Activated naive CD4-positive, alpha-beta T cell treated with anti-CD3 and anti-CD28 coated beads, Interleukin-2, amount 50 U/mL, for 24 hours (primary cell): Measurements from ENCODE around the gene INCENP.

Source experiments
- H3K27ac Mint-ChIP-seq: one replicate; pipeline ENCODE4 v1.8.0; 2021; ENCODE audit warnings: mild to moderate bottlenecking, mixed read lengths
- H3K27me3 Mint-ChIP-seq: one replicate; pipeline ENCODE4 v1.8.0; 2021; ENCODE audit warnings: mixed read lengths
- H3K36me3 Mint-ChIP-seq: one replicate; pipeline ENCODE4 v1.8.0; 2021; ENCODE audit warnings: mixed read lengths
- H3K4me1 Mint-ChIP-seq: one replicate; pipeline ENCODE4 v1.8.0; 2021; ENCODE audit warnings: mixed read lengths
- H3K4me3 Mint-ChIP-seq: one replicate; pipeline ENCODE4 v1.8.0; 2021; ENCODE audit warnings: mild to moderate bottlenecking, mixed read lengths
- H3K9me3 Mint-ChIP-seq: one replicate; pipeline ENCODE4 v1.8.0; 2021; ENCODE audit warnings: mixed read lengths

Gene INCENP

GRCh38 chr11:62132191-62132590, 8.4 kb downstream of the INCENP start:
- H3K27me3 Mint-ChIP-seq, result no peaks in the 10 kb centered on the region
- H3K27ac Mint-ChIP-seq, result no peak overlapping the region
- H3K9me3 Mint-ChIP-seq, result no peaks in the 10 kb centered on the region

GRCh38 chr11:62132689-62133293, 9.0 kb downstream of the INCENP start:
- Mint-ChIP-seq H3K27me3 (no peaks in the 10 kb centered on the region), H3K9me3 (no peaks in the 10 kb centered on the region), H3K27ac (no peak overlapping the region), H3K36me3 (peaks cover 11% of the 10 kb centered on the region), H3K4me1 (peaks cover 15% of the 10 kb centered on the region), H3K4me3 (no peak overlapping the region)

More at GRCh38 chr11:62132191-62132590, 8.4 kb downstream of the INCENP start:
- Mint-ChIP-seq H3K4me1 (peaks cover 15% of the 10 kb centered on the region), H3K4me3 (no peak overlapping the region), H3K36me3 (peaks cover 11% of the 10 kb centered on the region)

- peaks cover 15% of the 10 kb centered on the region for H3K4me1 Mint-ChIP-seq
- no peak overlapping the region for H3K27ac Mint-ChIP-seq
- no peaks in the 10 kb centered on the region for H3K27me3 Mint-ChIP-seq
- H3K9me3 Mint-ChIP-seq, result no peaks in the 10 kb centered on the region
- peaks cover 11% of the 10 kb centered on the region for H3K36me3 Mint-ChIP-seq
- no peak overlapping the region for H3K4me3 Mint-ChIP-seq
Observed at GRCh38 chr11:62133328-62134065, 9.7 kb downstream of the INCENP start.

GRCh38 chr11:62137276-62137861, 13.6 kb downstream of the INCENP start:
- peaks cover 15% of the 10 kb centered on the region for H3K4me1 Mint-ChIP-seq
- H3K36me3 Mint-ChIP-seq, result peaks cover 4% of the 10 kb centered on the region
- H3K27me3 Mint-ChIP-seq, result no peaks in the 10 kb centered on the region
- no peak overlapping the region for H3K4me3 Mint-ChIP-seq
- no peak overlapping the region for H3K27ac Mint-ChIP-seq
- H3K9me3 Mint-ChIP-seq, result no peaks in the 10 kb centered on the region

DNA sequence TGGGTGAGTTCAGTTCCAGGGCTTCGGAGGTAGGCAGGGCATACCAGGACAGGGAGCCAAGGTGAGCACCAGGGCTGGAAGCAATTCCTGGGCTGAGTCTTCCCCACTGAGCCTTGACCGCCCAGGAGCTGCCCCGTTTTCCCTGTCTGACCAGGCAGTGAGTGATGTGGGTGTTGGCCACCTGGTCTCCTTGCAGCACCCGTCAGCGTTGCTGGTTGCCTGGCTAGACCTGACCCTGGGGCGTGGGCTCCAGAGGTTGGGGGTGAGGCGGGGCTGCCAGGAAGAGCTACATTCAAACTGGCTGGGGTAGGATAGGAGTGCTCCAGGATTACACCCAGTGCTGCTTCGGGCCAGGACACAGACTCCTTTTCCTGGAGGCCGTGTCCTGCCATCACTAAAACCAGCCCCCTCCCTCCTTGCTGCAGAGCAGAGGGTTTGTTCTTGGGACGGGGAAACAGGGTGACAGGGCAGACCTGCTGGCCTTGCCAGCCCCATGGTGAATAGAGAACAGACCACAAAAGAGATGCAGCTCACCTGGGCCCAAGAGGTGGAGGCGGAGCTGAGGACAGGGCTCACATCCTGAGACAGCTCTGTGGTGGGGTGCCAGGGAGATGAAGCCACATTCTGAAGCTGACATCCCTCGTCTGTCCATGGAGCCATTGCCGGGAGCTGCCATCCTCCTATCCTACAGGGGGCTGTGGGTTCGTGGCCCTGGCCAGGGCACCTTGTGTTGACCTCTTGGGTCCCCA, 14.2 kb downstream of the INCENP start:
- Mint-ChIP-seq H3K9me3 (no peaks in the 10 kb centered on the region), H3K27me3 (no peaks in the 10 kb centered on the region), H3K4me1 (peaks cover 9% of the 10 kb centered on the region), H3K36me3 (peaks cover 1% of the 10 kb centered on the region), H3K27ac (no peak overlapping the region), H3K4me3 (no peak overlapping the region)

- Mint-ChIP-seq H3K27me3 (no peaks in the 10 kb centered on the region), H3K4me3 (no peak overlapping the region), H3K9me3 (no peaks in the 10 kb centered on the region), H3K27ac (no peak overlapping the region), H3K36me3 (peaks cover 1% of the 10 kb centered on the region), H3K4me1 (peaks cover 8% of the 10 kb centered on the region)
Observed at GRCh38 chr11:62138630-62139425, 15.0 kb downstream of the INCENP start.

- Mint-ChIP-seq H3K4me3 (no peak overlapping the region), H3K27me3 (no peaks in the 10 kb centered on the region), H3K9me3 (no peaks in the 10 kb centered on the region), H3K27ac (no peak overlapping the region), H3K4me1 (peaks cover 6% of the 10 kb centered on the region), H3K36me3 (peaks cover 2% of the 10 kb centered on the region)
Observed at GRCh38 chr11:62139526-62140303, 15.9 kb downstream of the INCENP start.

- Mint-ChIP-seq H3K9me3 (no peaks in the 10 kb centered on the region), H3K4me1 (peaks cover 4% of the 10 kb centered on the region), H3K36me3 (peaks cover 4% of the 10 kb centered on the region), H3K27me3 (no peaks in the 10 kb centered on the region), H3K27ac (no peak overlapping the region), H3K4me3 (no peak overlapping the region)
Observed at GRCh38 chr11:62140304-62141110, 16.7 kb downstream of the INCENP start.

GRCh38 chr11:62141111-62142042, 17.6 kb downstream of the INCENP start:
- peaks cover 4% of the 10 kb centered on the region for H3K4me1 Mint-ChIP-seq
- H3K27ac Mint-ChIP-seq, result no peak overlapping the region
- H3K27me3 Mint-ChIP-seq, result no peaks in the 10 kb centered on the region
- no peaks in the 10 kb centered on the region for H3K9me3 Mint-ChIP-seq
- H3K4me3 Mint-ChIP-seq, result no peak overlapping the region
- H3K36me3 Mint-ChIP-seq, result peaks cover 5% of the 10 kb centered on the region

GRCh38 chr11:62142043-62142375, 18.2 kb downstream of the INCENP start:
- Mint-ChIP-seq H3K27ac (no peak overlapping the region), H3K4me3 (no peak overlapping the region), H3K4me1 (no peaks in the 10 kb centered on the region), H3K36me3 (peaks cover 6% of the 10 kb centered on the region), H3K27me3 (no peaks in the 10 kb centered on the region), H3K9me3 (no peaks in the 10 kb centered on the region)

DNA sequence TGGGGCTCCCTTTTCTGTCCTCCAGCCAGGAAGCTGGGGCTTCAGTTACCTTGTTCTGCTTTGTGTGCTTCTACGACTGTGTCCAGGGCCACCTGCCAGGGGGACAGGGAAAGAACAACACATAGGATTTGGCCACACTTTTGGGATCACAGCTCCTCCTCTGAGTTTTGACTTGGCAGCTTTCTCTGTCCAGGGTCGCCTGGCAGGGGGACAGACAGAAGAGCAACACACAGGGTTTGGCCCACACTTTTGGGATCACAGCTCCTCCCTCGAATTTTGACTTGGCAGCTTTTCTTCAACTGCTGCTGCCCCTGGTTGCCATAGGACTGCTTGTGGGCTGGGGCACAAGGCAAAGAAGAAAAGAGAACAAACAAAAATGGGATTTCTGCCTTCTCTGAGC, 19.1 kb downstream of the INCENP start:
- Mint-ChIP-seq H3K4me1 (no peaks in the 10 kb centered on the region), H3K27me3 (no peaks in the 10 kb centered on the region), H3K4me3 (no peak overlapping the region), H3K27ac (no peak overlapping the region), H3K36me3 (peaks cover 6% of the 10 kb centered on the region), H3K9me3 (no peaks in the 10 kb centered on the region)

GRCh38 chr11:62143727-62144126, 19.9 kb downstream of the INCENP start:
- Mint-ChIP-seq H3K36me3 (peaks cover 6% of the 10 kb centered on the region), H3K4me1 (no peaks in the 10 kb centered on the region), H3K27ac (no peak overlapping the region)

DNA sequence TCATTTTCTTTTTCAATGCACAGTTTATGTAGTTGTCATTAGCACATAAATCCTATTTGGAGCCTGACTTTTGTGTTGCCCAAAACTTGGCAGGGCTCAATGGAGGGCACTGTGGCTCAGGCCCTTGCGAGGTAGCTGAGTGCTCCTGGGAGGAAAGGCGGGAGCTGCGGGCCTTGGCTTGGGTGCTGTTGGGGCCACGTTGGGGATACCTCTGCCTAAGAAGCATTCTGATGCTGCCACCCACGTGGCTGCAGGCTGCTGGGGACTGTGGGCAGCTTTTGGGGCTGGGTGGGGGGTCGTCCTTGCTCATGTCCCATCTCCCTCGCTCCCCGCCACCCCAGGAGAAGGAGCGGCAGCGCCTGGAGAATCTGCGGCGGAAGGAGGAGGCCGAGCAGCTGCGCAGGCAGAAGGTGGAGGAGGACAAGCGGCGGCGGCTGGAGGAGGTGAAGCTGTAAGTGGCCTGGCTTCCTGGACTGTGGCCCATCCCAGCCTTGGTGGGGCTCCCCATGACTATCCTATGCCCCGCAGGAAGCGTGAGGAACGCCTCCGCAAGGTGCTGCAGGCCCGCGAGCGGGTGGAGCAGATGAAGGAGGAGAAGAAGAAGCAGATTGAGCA, 20.9 kb downstream of the INCENP start:
- Mint-ChIP-seq H3K4me1 (no peaks in the 10 kb centered on the region), H3K27me3 (no peaks in the 10 kb centered on the region), H3K9me3 (no peaks in the 10 kb centered on the region), H3K27ac (no peak overlapping the region), H3K4me3 (no peak overlapping the region), H3K36me3 (peaks cover 6% of the 10 kb centered on the region)

More at GRCh38 chr11:62143727-62144126, 19.9 kb downstream of the INCENP start:
- H3K4me3 Mint-ChIP-seq, result no peak overlapping the region
- H3K9me3 Mint-ChIP-seq, result no peaks in the 10 kb centered on the region
- no peaks in the 10 kb centered on the region for H3K27me3 Mint-ChIP-seq
